ENCODE measurements around the gene TPRN.

DNA sequence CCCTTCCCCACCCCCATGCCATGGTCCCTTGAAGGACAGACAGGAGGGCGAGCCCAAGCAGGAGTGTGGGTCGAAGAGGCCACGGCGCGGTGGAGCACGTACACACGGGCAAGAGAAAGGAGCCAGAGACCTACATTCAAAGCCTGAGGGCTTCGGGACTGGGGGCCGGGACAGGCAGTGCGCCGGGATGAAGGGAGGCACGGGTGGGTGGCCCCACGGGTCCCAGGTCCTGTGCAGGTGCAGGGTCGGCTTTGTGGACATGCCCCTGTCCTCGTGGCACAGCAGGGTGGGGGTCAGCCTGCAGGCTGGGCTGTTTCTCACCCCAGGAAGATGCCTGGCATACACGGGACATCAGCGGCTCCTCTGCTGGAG, 40.5 kb downstream of the TPRN start:
- TF ChIP-seq EZH2phosphoT487 (conservative IDR thresholded peaks at IDR 0.05; ENCODE audit: low read length), result no peak
- TF ChIP-seq, protein P1, sequence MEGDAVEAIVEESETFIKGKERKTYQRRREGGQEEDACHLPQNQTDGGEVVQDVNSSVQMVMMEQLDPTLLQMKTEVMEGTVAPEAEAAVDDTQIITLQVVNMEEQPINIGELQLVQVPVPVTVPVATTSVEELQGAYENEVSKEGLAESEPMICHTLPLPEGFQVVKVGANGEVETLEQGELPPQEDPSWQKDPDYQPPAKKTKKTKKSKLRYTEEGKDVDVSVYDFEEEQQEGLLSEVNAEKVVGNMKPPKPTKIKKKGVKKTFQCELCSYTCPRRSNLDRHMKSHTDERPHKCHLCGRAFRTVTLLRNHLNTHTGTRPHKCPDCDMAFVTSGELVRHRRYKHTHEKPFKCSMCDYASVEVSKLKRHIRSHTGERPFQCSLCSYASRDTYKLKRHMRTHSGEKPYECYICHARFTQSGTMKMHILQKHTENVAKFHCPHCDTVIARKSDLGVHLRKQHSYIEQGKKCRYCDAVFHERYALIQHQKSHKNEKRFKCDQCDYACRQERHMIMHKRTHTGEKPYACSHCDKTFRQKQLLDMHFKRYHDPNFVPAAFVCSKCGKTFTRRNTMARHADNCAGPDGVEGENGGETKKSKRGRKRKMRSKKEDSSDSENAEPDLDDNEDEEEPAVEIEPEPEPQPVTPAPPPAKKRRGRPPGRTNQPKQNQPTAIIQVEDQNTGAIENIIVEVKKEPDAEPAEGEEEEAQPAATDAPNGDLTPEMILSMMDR (IDR thresholded peaks at IDR 0.05; ENCODE audit: insufficient read depth, low read length, poor library complexity, severe bottlenecking), result no peak
